Hair follicle dermal papilla cell (primary cell): ENCODE results near the gene RAB7A. TPM values are rescaled to one million over a fixed set of nuclear protein-coding genes. Genes with fewer than 3 reads are reported as not detected.

Experiments
- small RNA-seq: library from RNA; depleted of rRNA; stranded (forward); fragments of <200 nt; gene quantifications from one replicate; pipeline ENCODE3, GENCODE V24; 2012
- total RNA-seq: library from RNA; depleted of rRNA; stranded (reverse); fragments of >200 nt; gene quantifications from 2 replicates; pipeline ENCODE4 v1.2.3, GENCODE V29; 2012

RAB7A gene
- 65.6 and 67.9 TPM in 2 replicates for total RNA-seq

GRCh38 chr3:128726023-128727016 lies at the start of gene RAB7A:
Gene RAB7A (plus strand): TSS chr3:128726183. CDS start chr3:128795368, 69,185 bp downstream.

Small RNA genes lying within 50 kb of the gene (small RNA-seq; reads per million reads assigned to genes)
- gene RF00399 = not detected

Other genes with a start within 250 kb of the RAB7A start
- gene GATA2, start 233.0 kb upstream of the RAB7A start, total RNA-seq = 0.97 and 1.2 TPM in 2 replicates
- 403 and 438 TPM in 2 replicates for gene RPN1, start 75.4 kb upstream of the RAB7A start, total RNA-seq
- 44.6 and 49.7 TPM in 2 replicates for gene ACAD9, start 153.4 kb downstream of the RAB7A start, total RNA-seq